Stimulated activated CD8-positive, alpha-beta memory T cell treated with anti-CD3 and anti-CD28 coated beads, Interleukin-4, amount 100 ng/mL, for 48 hours (primary cell): ENCODE data around the gene ELL2.

Experiments used
- DNase-seq: peaks from one replicate; pipeline ENCODE4 v3.0.0-alpha.2; 2020

ELL2 gene

DNA sequence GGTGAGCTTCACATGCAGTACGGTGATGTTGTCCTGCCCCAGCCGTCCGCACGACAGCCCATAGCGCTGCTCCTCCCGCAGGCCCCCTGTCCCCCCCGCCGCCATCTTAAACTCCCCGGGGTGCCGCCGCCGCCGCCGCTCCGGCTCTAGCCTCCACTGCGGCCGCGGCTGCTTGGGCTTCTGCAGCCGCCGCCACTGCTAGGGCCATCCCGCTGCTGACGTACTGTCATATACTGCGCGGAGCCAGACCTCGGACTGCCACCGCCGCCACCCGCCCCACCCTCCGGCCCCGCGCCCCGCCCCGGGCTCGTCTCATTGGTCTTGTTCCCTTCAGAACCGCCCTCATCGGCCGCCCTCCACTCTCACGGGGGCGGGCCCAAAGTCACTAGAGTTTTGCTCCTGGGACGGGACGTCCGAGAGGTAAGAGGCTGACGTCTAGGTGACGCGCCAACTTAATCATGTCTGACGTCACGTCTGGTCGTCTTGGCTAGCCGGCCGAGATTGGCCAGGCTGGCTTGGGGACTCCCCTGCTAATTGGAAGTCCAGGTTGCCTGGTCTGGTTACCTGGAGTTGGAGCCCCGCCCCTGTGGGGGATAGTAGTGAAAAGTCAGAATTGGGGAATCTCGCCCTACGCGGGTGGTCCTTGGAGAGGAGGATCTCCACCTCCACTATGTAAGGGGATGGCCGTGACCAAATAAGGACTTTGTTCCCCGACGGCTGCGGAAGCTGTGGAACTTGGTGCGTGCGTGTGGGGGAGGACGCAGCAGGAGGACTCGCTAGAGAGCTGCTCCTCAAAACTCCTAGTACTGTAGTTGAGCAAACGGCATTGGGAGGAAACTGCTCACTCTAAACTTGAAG, at the start of gene ELL2:
ELL2 (minus strand) TSS at position 235 of the 858 bp plus-strand sequence; CDS start at position 105, 130 bp downstream.
- DNase-seq, result peak; percentile 98

DNA sequence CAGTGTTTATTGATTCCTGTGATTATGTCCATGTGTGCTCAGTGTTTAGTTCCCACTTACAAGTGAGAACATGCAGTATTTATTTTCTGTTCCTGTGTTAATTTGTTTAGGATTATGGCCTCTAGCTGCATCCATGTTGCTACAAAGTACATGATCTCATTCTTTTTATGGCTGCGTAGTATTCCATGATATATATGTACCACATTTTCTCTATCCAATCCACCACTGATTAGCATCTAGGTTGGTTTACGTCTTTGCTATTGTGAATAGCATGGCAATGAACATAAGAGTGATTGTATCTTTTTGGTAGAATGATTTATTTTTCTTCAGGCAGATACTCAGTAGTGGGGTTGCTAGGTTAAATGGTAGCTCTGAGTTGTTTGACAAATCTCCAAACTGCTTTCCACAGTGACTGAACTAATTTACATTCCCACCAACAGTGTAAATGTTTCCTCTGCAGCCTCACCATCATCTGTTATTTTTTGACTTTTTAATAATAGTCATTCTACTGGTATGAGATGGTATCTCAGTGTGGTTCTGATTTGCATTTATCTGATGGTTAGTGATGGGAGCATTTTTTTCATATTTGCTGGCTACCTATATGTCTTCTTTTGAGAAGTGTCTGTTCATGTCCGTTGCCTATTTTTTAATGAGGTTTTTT, 47.5 kb upstream of the ELL2 start:
- no peak for DNase-seq

DNA sequence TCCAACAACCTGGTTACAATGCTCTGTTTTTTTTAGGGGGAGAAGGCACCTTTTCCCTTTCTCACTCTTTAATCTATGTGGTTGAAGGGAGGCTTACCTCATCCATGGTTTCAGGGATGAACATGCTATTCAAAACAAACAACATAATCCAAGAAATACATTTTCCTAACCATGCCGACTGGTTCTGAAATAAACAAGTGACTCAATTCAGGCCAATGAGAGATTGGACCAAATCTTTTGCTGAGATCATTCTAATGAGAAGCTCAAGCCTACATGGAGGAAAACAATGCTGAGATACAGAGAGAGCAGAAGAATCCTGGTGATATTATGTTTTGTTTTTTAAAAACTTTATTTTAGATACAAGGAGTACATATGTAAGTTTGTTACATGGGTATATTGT, 46.8 kb upstream of the ELL2 start:
- DNase-seq, result no peak

DNA sequence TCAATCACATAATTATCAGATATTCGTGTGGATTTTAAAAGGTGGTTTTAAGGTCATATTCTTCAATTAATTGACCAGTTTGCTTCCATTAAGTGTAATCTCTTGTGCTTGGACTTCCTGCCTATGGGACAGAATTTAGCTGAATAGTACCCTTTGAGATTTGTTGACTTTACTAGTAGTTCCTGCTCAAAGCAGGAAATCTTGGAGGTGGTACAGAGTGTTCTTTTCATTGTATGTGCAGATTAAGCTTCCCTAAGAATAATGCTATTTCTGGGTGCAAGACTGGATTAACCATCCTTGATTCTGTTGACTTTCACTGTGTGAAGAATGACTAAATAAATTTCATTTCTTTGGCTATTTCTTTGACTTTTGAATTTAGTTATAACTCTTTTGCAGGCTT, 45.4 kb upstream of the ELL2 start:
- no peak for DNase-seq

DNA sequence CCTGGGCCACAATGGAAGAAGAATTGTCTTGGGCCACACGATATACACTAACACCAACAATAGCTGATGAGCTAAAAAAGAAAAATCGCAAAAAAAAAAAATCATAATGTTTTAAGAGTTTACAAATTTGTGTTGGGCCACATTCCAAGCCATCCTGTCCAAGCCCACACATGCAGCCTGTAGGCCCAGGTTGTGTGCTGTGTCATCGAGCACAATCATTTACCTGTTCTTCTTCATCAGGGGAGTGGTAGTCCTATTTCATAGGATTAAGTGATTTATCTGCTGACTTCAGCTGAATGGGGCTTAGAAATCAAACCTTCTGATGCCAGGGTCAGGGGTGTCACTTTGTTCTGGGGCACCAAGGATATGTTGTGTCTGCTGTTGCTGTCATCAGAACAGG, 44.6 kb upstream of the ELL2 start:
- DNase-seq, result no peak

DNA sequence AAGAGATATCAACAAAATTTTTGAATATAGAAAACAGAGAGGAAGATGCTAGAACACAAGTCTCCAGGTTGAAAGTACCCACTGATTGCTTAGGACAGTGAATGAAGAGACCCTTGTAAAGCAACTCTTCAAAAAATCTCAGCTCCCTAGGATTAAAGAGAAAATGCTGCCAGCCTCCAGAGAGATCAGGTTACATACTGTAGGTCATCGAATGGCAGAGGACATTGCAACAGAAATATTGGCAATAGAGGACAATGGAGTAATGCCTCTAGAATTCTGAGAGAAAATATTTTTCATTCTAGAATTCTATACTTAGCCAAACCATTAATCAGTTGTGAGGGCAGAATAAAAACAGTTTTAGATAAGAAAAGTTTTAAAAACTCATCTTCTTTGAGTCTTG, 43.1 kb upstream of the ELL2 start:
- no peak for DNase-seq

DNA sequence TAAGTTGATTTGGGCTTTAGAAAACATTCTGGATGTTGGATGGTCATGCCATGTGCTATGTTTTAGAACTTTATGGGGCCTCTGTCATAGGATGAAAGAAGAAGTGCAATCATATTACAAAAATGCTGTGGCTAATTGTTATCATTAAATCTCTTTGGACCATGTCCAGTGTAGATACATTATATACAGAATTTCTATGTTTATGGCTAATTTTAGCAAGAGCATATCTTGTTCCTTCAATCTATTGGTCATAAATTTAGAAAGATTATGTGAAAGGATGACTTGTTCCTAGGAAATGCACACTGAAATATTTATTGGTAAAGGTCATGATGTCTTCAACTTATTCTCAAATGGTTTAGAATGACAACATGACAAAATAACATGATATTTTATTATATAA, 42.4 kb upstream of the ELL2 start:
- no peak for DNase-seq

DNA sequence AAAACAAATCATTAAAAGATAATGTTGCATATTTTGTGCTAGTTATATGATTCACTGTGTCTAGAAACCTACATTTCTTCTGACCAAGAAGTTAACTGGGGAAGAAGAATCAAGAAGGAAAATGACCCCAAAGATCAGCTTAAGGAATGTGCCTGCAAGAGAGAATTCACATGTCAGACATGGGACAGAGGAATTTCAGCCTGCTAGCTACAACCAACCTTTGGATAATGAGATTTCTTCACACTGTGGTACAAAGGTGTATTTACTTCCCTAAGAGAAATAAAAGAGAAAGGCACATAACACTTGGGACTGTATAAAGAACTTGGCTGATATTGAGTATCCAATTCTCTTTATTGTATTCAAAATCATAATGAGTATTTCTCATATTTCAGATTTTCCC, 39.6 kb upstream of the ELL2 start:
- DNase-seq, result no peak

DNA sequence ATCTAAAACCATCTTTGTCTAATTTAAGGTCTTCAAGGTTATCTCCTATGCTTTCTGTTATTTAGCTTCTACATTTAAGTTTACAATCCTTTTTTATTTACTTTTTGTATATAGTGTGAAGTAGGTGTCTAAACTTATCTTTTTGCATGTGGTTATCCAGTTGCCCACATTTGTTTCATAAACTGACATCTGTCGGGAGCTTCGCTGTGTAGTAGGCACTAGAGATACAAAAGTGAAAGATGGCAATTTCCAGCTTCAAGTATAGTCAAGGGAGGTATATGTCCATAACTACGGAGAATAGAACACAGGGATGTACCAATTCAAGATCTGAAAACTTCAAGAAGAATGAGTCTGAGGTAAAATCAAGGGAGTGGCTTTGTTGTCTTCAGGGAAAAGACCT, 38.7 kb upstream of the ELL2 start:
- DNase-seq, result no peak

DNA sequence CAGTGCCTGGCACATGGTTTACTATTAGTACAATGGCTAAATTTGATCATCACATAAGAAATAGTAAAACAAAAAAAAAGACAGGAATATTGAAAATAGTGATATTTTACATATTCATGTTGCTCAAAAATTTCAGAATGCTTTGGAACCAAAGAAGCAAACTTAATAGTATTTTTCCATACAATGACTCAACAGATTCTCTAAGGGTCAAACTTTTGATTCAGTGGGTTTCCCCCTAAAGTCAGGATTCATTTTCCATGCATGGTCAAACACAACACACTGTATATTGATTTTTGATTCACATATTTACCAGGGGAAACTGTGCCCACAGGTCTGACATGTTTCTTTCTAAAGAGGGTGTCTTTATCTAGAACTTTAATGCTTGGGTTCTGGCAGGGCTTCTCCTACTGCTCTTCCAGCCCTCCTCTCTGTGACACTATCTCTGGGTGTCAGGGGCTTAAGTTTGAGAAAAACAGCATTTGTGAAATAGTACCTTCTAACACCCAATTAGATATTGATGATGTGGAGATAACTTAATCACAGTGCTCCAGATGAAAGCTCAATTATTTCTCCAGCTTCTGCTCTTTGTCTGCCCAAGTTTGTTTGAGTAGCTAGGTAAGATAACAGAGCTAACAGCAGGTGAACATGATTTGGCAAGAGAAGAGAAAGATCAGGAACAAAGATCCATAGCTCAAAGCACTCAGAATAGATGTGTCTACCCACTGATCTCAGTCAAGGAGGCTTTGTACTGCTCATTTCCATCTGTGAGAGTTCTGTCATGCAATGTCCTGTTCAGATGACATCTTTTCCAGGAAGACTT, 35.5 kb upstream of the ELL2 start:
- no peak for DNase-seq

DNA sequence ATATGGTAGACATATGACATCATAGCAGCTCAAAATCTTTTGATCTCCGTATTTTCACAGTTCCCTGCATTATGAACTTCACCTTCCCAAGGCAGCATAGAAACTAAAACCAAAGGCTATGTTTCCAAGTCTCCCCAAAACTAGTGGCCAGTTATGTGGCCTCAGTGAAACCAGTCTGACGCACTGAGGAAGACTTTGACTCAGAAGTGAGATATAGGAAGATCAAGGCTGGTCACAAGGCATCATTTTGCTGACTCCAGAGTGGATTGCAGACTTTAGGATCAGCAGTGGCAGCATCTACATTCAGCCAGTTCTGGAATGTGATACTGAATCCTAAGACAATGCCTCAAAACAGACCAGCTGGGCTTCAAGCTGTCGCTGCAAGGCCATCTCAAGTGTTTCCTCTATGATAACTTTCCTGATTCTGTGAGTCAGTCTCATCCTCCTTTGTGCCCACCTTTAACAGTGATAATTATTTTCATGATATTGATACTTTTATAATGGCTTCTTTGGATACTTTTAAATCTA, 34.4 kb upstream of the ELL2 start:
- no peak for DNase-seq

DNA sequence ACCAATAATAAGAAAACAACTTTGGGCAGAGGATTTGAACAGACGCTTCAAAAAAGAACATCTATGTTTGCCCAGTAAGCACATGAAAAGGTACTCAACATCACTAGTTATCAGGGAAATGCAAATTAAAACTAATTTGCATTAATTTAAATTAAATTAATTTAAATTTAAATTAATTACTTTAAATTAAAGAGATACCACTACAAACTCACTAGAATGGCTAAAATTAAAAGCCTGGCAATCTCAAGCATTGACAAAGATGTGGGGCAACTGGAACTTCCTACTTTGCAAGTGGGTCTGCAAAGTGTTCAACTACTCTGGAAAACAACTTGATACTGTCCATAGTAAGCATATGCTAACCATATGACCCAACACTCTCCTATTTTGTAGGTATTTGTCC, 32.1 kb upstream of the ELL2 start:
- no peak for DNase-seq

DNA sequence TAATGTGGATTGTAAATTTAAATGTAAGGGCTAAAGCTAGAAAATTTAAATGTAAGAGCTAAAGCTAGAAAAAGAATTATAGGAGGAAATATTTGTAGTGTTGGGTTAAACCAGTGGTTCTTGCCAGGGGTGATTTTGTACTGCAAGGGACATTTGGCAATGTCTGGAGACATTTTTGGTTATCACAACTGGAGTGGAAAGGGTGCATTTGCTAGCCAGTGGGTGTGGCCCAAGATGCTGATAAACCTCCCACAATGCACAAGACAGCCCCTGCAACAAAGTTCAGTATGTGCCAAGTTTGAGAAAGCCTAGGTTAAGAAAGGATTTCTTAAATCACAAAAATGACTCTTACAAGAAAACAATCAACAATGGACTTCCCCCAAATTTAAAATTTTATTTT, 31.6 kb upstream of the ELL2 start:
- DNase-seq, result no peak

DNA sequence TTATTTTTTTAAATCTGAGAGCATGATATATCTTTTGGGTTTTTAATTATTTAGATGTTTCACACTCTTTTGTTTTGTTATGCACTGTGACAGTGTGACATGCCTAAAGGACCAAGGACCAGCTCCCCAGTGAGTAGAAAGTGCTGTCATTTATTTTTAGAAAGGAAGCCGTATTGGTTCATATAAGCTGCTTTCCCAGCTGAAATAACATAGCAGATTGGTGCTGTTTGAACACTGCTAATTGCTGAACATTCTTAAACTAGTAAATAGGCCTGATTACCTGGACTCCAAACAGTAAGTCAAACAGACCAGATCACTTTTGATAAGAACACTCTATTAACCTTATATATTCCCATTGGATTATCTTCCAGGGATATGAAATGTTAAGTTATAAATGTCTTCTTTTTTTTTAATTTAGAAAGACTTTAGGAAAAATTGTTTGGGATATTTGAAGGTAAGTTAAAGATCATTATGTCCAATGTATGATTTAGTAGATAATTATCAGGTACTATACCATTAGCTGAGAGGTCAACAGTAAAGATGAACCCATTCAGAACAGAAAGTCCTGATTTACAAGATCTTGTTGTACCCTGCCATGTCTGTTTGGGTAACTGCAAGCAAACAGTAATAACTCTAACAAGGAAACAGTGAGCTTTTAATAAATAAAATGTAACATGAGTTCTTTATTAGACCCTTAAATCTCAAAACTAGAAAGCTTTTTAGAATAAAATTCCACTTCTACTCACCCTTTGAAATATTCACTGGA, 27.8 kb upstream of the ELL2 start:
- DNase-seq, result no peak

DNA sequence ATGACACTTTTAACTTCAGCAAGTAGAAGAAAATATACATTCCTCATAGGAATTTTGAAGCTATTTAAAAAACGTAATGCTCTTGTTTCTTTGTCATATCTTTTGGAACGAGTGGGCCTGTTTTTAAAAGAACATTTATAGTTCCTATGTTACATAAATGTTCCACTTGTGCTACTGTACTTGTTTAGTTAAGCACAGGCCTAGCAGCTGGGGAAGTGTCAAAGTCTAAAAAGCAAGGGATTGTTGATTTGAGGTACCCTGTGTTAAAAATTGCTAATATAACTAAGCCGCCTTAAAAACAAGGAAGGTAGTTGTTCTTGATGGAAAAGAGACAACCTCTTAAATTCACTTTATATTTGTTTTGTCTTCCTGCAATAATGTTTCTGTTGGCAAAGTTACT, 27.2 kb upstream of the ELL2 start:
- no peak for DNase-seq

DNA sequence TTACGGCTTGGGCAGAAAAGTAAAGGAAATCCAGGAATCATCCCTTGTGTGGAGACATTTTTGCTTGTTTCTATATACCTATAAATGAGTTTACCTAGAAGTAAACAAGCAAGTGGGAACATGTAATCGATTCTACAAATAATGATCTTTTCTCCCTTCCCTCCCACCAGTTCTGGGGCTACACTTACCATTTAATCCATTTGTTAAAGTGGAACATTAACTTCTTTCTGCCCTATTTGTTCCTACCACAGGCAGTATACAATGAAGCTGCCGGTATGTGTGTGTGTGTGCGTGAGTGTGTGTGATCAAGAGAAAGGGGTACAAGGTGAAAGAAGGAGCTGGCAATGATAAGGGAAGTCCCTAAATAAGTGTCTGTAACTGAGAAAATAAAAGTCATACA, 26.4 kb upstream of the ELL2 start:
- no peak for DNase-seq

DNA sequence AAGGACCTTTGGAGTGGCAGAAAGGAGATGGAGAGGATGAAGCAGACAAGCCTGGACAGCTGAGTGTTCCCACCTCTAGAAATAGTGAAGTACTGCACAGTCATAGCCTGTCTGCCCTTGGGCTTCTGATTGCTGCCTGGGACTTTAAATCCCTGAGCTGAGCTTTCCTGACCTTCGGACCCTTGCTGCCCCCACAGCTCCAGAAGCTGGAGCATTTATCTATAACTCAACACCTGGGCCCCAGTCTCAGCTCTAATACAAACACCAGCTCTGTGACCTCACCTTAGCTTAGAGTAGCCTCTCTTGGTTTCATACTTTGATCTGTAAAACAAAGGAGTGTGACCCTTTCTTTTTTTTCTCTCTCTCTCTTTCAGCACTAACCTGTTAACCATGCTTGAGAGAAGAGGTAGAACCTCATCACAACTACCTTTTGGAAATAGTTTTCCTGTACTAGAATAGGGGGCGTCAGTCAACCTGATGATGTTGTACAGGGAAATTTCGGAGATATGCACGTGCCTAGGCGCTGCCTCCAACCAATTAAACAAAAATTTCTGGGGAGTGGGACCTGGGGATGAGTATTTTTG, 25.4 kb upstream of the ELL2 start:
- DNase-seq, result no peak

DNA sequence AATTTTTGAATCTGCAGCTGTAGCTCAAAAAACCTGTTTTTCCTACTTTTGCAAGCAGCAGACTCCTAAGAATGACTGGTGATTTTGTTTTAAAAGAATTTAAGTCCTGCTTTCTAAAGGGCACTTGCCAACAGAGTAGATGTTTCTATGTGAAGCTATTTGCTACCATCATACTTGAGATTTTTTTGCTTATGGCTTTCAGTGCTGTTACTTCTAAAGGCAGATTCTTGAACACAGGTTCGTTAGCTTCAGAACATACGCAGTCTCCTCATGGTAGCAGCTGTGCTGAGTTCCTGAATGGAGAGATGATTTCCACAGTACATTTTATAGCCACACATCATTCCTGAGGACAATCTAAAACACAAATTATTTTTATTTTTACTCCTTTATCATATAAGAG, 24.4 kb upstream of the ELL2 start:
- DNase-seq, result no peak

DNA sequence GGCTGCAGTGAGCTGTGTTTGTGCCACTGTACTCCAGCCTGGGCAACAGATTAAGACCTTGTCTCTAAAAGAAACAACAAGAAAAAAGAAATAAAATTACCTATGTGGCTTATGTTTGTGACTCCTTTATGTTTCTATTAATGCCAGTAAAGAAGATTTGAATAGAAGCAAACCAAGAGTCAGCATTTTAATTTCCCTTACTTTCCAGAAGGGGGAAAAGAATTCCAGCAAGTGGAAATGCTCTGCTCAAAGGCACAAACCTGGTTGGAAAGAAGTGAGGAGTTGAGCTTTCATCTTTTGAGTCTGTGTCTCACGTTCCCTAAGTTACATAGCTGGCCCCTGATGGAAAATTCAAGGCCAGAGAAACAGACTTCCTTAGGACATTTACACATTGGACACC, 23.6 kb upstream of the ELL2 start:
- DNase-seq, result no peak

DNA sequence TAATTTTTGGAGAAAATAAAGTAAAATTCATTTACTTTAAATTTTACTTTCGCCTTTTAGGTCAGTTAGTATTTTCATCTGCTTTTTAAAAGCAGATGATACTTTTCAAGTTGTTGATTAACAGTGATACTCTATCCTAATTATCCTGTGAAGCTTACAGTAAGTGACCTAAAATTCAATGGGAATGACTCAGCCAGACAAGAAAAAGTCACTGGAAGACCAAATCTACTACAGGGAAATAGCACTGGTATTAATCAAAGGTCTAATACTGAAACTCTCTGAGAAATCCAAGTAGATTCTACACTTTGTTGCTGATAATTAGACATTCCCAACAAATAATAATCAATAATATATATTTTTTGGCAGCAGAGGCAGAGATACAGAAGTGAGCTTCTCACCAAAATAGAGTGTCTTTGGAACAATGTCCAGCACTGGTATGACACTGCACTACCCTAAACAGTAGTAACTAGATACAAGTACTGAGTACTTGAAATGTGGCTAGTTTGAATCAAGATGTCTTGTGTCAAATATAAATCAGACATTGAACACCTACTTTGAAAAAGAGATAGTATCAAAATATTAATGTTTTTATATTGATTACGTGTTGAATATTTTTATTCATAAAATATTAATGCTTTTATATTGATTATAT, 22.8 kb upstream of the ELL2 start:
- DNase-seq, result no peak

DNA sequence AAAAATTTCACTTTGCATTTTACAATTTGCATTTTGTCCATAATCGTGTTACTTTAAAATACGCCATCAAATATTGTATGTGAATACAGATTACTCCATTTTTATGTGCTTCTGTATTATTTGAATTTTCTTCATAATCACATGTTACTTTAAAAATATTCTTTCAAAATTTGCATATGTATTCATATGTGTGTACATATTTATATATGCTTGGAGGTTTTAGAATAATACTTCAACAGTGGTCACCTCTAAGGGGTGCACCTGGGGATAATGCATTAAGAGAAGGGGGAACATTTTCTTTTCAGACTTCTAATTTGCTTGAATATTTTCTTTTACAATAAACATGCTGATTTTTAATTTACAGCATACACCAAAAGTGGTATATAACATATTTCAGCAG, 21.9 kb upstream of the ELL2 start:
- no peak for DNase-seq

DNA sequence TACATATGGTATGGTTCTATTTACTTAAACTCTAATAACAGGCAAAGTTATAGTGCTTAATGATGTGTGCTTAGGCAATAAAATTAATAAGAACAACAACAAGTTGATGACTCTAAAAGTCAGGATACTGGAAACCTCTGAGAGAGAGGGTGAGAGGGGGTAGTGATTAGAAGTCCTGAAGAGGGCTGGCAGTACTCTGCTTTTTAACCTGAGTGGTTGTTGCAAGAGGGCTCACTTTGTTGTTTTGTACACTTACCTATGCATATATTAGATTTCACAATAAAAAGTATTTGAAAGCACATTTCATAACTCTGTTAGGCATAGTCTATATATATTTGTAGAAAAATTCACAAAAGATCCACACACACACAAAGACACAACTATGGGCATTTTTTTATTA, 21.4 kb upstream of the ELL2 start:
- DNase-seq, result no peak
